Ovary (tissue), 9 donors: Measurements from ENCODE around the gene LRCH1. TPM values are rescaled to one million over a fixed set of nuclear protein-coding genes. Genes with fewer than 3 reads are reported as not detected.

Experiments
- DNase-seq, 5 donors: peaks; one replicate each; pipeline ENCODE4 v3.0.0-alpha.2; 2019 to 2020
- H3K27ac ChIP-seq, 2 donors: fragments of 200-600 bp; one replicate each; pipeline versions ENCODE4 v1.5.1 to v1.8.0; 2019 to 2022
- H3K27me3 ChIP-seq: fragments of 200-600 bp; one replicate; pipeline ENCODE4 v1.8.0; 2022
- H3K36me3 ChIP-seq: fragments of 200-600 bp; sonication (generic); one replicate; pipeline ENCODE4 v1.5.1; 2019
- H3K4me1 ChIP-seq: one replicate; pipeline ENCODE4 v1.8.1; 2013; ENCODE audit warnings: mild to moderate bottlenecking, moderate library complexity; ENCODE audit not compliant: insufficient read depth
- H3K4me3 ChIP-seq: fragments of 200-600 bp; sonication (generic); one replicate; pipeline ENCODE4 v1.5.1; 2017
- H3K9me3 ChIP-seq, 2 donors: fragments of 200-600 bp in 1 of 2; sonication (generic) in 1 of 2; one replicate each; pipeline versions ENCODE4 v1.5.1 to v1.8.1; 2013 to 2019; ENCODE audit warnings: mild to moderate bottlenecking in 1 of 2, moderate library complexity in 1 of 2
- EP300 ChIP-seq: sonication (generic); formaldehyde crosslinking; IDR thresholded peaks from one replicate; pipeline ENCODE4 v1.6.1; 2017; ENCODE audit warnings: antibody characterized with exemption
- POLR2A ChIP-seq: fragments of 450-650 bp; IDR thresholded peaks from one replicate; pipeline ENCODE4 v1.6.1; 2017; ENCODE audit warnings: antibody characterized with exemption, mild to moderate bottlenecking, moderate library complexity
- WGBS, 3 donors: extraction: QIAGEN DNeasy Blood & Tissue Kit in 1 of 3; methylation state at CpG; one replicate each; pipeline versions ENCODE4 v1.1.5 to v1.1.7; 2013 to 2017; 5-methylcytosine and 5-hydroxymethylcytosine counted together
- intact Hi-C, 4 donors: fragments of 100-400 bp; cut with DNase I; formaldehyde crosslinking; loops; one replicate each; pipeline versions ENCODE4 v1.11.0 to v1.15.1; 2022 to 2023
- polyA plus RNA-seq, 2 donors: library from polyadenylated mRNA; stranded (reverse); fragments of 200-250 nt in 1 of 2; fragments of 350-450 nt in 1 of 2; fragmentation: Illumina TruSeq in 1 of 2; extraction: RNeasy Lipid Tissue Mini Kit (QIAGEN cat#74804) in 1 of 2; gene quantifications; one replicate each; pipeline ENCODE4 v1.2.3, GENCODE V29; 2013 to 2014
- total RNA-seq, 7 donors: library from RNA; depleted of rRNA in 2 of 7; stranded (reverse); fragments of >200 nt in 2 of 7; fragmentation: NEBNext Ultra II Directional in 3 of 7; extraction: Animal tissue kit (Norgen Biotek cat#: 25700) in 3 of 7; gene quantifications; one replicate each; pipeline versions ENCODE4 v1.1.0 to v1.2.4, GENCODE V29; 2016 to 2023
- TF ChIP-seq, protein P1 (sequence below), 3 donors: fragments of 450-650 bp in 2 of 3; fragments of 200-600 bp in 1 of 3; IDR thresholded peaks; one replicate each; pipeline versions ENCODE4 v1.5.1 to v1.8.0; 2016 to 2022; ENCODE audit warnings: antibody characterized with exemption in 3 of 3, mild to moderate bottlenecking in 1 of 3
- donor health status: DM: no; HTN: no; CAD: no; lungs with moderate emphysema.
- donor health status: DM: no; HTN: no; CAD: no.
- donor health status: Bipolar disorder and iron deficiency.
- donor health status: DM: yes; HTN: yes; CAD: no.
- donor health status: DM: no; HTN: no; CAD: no.
- donor health status: DM: yes; HTN: yes; CAD: no.

LRCH1 gene
- total and polyA plus RNA-seq, 9 donors, result 7.6 to 19.3 (median 15.8) TPM

DNA sequence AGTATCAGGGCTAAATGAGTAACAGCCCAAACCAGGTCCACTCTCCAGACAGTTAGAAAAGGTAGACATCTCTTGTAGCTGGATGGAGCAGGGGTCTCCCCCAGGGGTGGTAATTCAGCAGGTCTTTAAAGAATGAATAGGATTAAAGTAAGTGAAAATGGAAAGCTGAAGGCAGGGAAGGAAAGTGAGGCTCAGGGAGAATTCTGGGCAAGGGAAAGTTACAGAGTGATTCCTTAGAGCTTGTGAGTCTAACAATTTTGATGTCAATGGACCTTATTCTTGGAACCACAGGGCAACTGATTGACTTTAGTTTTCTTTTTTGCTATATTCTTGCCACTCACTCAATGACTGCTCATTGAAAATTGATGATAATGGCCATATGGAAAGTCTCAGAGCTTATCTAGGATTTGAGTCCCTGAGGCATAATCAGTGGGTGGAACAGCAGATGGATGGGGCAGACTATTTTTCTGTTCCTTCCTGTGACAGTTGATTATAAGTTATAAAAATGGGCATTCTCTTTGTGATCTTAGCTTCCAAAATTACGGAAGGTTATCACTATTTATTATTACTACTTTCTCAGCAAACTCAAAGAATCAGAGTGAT, 76.9 kb downstream of the LRCH1 start:
- intact Hi-C loops, result no loop called here
- no peaks in the 10 kb centered on the region for H3K36me3 ChIP-seq
- TF ChIP-seq POLR2A (no peak), EP300 (no peak)
- TF ChIP-seq, protein P1, sequence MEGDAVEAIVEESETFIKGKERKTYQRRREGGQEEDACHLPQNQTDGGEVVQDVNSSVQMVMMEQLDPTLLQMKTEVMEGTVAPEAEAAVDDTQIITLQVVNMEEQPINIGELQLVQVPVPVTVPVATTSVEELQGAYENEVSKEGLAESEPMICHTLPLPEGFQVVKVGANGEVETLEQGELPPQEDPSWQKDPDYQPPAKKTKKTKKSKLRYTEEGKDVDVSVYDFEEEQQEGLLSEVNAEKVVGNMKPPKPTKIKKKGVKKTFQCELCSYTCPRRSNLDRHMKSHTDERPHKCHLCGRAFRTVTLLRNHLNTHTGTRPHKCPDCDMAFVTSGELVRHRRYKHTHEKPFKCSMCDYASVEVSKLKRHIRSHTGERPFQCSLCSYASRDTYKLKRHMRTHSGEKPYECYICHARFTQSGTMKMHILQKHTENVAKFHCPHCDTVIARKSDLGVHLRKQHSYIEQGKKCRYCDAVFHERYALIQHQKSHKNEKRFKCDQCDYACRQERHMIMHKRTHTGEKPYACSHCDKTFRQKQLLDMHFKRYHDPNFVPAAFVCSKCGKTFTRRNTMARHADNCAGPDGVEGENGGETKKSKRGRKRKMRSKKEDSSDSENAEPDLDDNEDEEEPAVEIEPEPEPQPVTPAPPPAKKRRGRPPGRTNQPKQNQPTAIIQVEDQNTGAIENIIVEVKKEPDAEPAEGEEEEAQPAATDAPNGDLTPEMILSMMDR (IDR thresholded peaks at IDR 0.05), result no peak
- H3K27ac ChIP-seq, result no peak overlapping the region
- no peak for DNase-seq
- peaks cover 3% of the 10 kb centered on the region for H3K4me1 ChIP-seq
- H3K27me3 ChIP-seq, result no peaks in the 10 kb centered on the region
- no peak overlapping the region for H3K4me3 ChIP-seq
- H3K9me3 ChIP-seq, result no peaks in the 10 kb centered on the region
- WGBS, 3 donors, result 64 to 74% (median 66%) methylated on average over 1 of the region's 1 CpG

- DNase-seq, result no peak
- intact Hi-C loops, result no loop called here
- Histone ChIP-seq H3K27ac (no peak overlapping the region), H3K9me3 (no peaks in the 10 kb centered on the region), H3K27me3 (no peaks in the 10 kb centered on the region), H3K36me3 (no peaks in the 10 kb centered on the region), H3K4me3 (no peak overlapping the region), H3K4me1 (peaks cover 3% of the 10 kb centered on the region)
- TF ChIP-seq, protein P1 (IDR thresholded peaks at IDR 0.05), result no peak
- TF ChIP-seq EP300 (no peak), POLR2A (no peak)
- 8 to 19% (median 13%) methylated on average over 1 of the region's 1 CpG for WGBS, 3 donors
These were observed 77.6 kb downstream of the LRCH1 start for GRCh38 chr13:46630431-46631178.

- 80 to 84% (median 84%) methylated on average over 2 of the region's 2 CpGs for WGBS, 3 donors
- TF ChIP-seq, protein P1 (IDR thresholded peaks at IDR 0.05), result no peak
- TF ChIP-seq POLR2A, result no peak
- no peak for TF ChIP-seq EP300
- Histone ChIP-seq H3K27me3 (no peaks in the 10 kb centered on the region), H3K4me3 (no peak overlapping the region), H3K9me3 (no peaks in the 10 kb centered on the region), H3K27ac (no peak overlapping the region), H3K36me3 (no peaks in the 10 kb centered on the region), H3K4me1 (peaks cover 3% of the 10 kb centered on the region)
- no peak for DNase-seq
- intact Hi-C loops, result no loop called here
These were observed 78.2 kb downstream of the LRCH1 start for GRCh38 chr13:46631179-46631542.

DNA sequence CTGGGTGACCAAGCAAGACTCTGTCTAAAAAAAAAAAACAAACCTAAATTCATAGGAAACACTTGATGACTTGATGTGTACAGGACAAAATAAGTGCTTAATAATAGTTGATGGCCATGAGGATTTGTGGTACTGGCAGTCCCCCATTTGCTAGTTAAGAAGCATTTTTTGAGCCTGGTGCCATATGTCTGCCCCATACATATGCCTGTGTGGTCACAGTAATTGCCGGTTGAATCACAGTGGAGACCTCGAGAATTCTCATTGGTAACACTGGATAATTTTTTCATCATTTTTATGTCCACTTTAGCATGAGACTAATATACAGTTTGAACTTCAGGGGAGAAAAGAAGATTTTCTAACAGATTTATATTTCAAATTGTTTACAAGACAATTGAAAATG, 79.2 kb downstream of the LRCH1 start:
- H3K9me3 ChIP-seq, result no peaks in the 10 kb centered on the region
- DNase-seq, result no peak
- H3K36me3 ChIP-seq, result no peaks in the 10 kb centered on the region
- no peaks in the 10 kb centered on the region for H3K27me3 ChIP-seq
- H3K27ac ChIP-seq, result no peak overlapping the region
- WGBS, 3 donors, result 95 to 97% (median 95%) methylated on average over 2 of the region's 2 CpGs
- TF ChIP-seq POLR2A, result no peak
- no peak overlapping the region for H3K4me3 ChIP-seq
- peaks cover 3% of the 10 kb centered on the region for H3K4me1 ChIP-seq
- intact Hi-C loops, result no loop called here

GRCh38 chr13:46633416-46633815, 80.4 kb downstream of the LRCH1 start:
- TF ChIP-seq, protein P1 (IDR thresholded peaks at IDR 0.05), result no peak
- no peak for TF ChIP-seq EP300
- TF ChIP-seq POLR2A, result no peak
- H3K4me1 ChIP-seq, result peaks cover 3% of the 10 kb centered on the region
- no peaks in the 10 kb centered on the region for H3K27me3 ChIP-seq
- H3K27ac ChIP-seq, result no peak overlapping the region
- no peaks in the 10 kb centered on the region for H3K9me3 ChIP-seq
- H3K4me3 ChIP-seq, result no peak overlapping the region
- 37 to 46% (median 44%) methylated on average over 3 of the region's 3 CpGs for WGBS, 3 donors
- H3K36me3 ChIP-seq, result no peaks in the 10 kb centered on the region
- DNase-seq, result no peak
- intact Hi-C loops, result no loop called here
